Upper lobe of left lung (tissue), 4 donors: ENCODE results near the gene TMCO4.

Experiments
- POLR2A ChIP-seq, 4 donors: fragments of 450-650 bp; IDR thresholded peaks; one replicate each; pipeline ENCODE4 v1.5.1; 2016 to 2017; ENCODE audit warnings: antibody characterized with exemption in 4 of 4, mild to moderate bottlenecking in 2 of 4
- TF ChIP-seq, protein P1 (sequence below), 6 experiments: fragments of 450-650 bp in 4 of 6; fragments of 200-600 bp in 2 of 6; sonication (generic) in 2 of 6; IDR thresholded peaks; one replicate each; pipeline ENCODE4 v1.5.1; 2016 to 2019; ENCODE audit warnings: antibody characterized with exemption in 6 of 6

GRCh38 chr1:19798486-19799229 is 1.1 kb downstream of the TMCO4 start:
- TF ChIP-seq, protein P1, sequence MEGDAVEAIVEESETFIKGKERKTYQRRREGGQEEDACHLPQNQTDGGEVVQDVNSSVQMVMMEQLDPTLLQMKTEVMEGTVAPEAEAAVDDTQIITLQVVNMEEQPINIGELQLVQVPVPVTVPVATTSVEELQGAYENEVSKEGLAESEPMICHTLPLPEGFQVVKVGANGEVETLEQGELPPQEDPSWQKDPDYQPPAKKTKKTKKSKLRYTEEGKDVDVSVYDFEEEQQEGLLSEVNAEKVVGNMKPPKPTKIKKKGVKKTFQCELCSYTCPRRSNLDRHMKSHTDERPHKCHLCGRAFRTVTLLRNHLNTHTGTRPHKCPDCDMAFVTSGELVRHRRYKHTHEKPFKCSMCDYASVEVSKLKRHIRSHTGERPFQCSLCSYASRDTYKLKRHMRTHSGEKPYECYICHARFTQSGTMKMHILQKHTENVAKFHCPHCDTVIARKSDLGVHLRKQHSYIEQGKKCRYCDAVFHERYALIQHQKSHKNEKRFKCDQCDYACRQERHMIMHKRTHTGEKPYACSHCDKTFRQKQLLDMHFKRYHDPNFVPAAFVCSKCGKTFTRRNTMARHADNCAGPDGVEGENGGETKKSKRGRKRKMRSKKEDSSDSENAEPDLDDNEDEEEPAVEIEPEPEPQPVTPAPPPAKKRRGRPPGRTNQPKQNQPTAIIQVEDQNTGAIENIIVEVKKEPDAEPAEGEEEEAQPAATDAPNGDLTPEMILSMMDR (IDR thresholded peaks at IDR 0.05), result no peak
- no peak for TF ChIP-seq POLR2A (IDR thresholded peaks at IDR 0.05)
